NCI-H128 (cell line): ENCODE measurements around the gene CSPG4.
"Not testable (repeated sequence)": the region's sequence is repeated elsewhere in the genome, so short reads cannot be mapped to it uniquely, and the experiment has no call there.

Experiments used
- DNase-seq: peaks from one replicate; lab custom pipeline; 2025; ENCODE audit not compliant: unreplicated experiment; lab: John Stamatoyannopoulos, UW

The CSPG4 gene

GRCh38 chr15:75725006-75725718 is 12.5 kb upstream of the CSPG4 start:
- no peak for DNase-seq

GRCh38 chr15:75723847-75724660 is 11.4 kb upstream of the CSPG4 start:
- DNase-seq = no peak

- DNase-seq = no peak
These were observed 10.7 kb upstream of the CSPG4 start for GRCh38 chr15:75723171-75723846.

GRCh38 chr15:75721923-75722870 is 9.5 kb upstream of the CSPG4 start:
- no peak for DNase-seq

- DNase-seq = no peak
These were observed 8.9 kb upstream of the CSPG4 start for GRCh38 chr15:75721480-75721922.

GRCh38 chr15:75720787-75721479 is 8.3 kb upstream of the CSPG4 start:
- DNase-seq = peak; percentile 15

- DNase-seq = no peak
These were observed 7.6 kb upstream of the CSPG4 start for GRCh38 chr15:75720297-75720696.

- no peak for DNase-seq
These were observed 5.7 kb upstream of the CSPG4 start for GRCh38 chr15:75718328-75718727.

- DNase-seq = not testable (repeated sequence)
These were observed 4.4 kb upstream of the CSPG4 start for GRCh38 chr15:75717001-75717400.

GRCh38 chr15:75716249-75716950 is 3.8 kb upstream of the CSPG4 start:
- DNase-seq = not testable (repeated sequence)

- DNase-seq = not testable (repeated sequence)
These were observed 2.7 kb upstream of the CSPG4 start for GRCh38 chr15:75715312-75715832.

- DNase-seq = no peak
These were observed 1.5 kb upstream of the CSPG4 start for GRCh38 chr15:75714195-75714594.

GRCh38 chr15:75713338-75713895 is 769 bp upstream of the CSPG4 start:
- DNase-seq = no peak

- DNase-seq = not testable (repeated sequence)
These were observed 1.2 kb downstream of the CSPG4 start for GRCh38 chr15:75711495-75711894.

- not testable (repeated sequence) for DNase-seq
These were observed 1.8 kb downstream of the CSPG4 start for GRCh38 chr15:75710874-75711273.

- DNase-seq = not testable (repeated sequence)
These were observed 3.2 kb downstream of the CSPG4 start for GRCh38 chr15:75709458-75709857.

- no peak for DNase-seq
These were observed 6.0 kb downstream of the CSPG4 start for GRCh38 chr15:75706682-75706954.

GRCh38 chr15:75705854-75706681 is 6.6 kb downstream of the CSPG4 start:
- no peak for DNase-seq
